B cell (primary cell): Measurements from ENCODE around the gene PIP4K2A.

Source experiments
- EZH2 ChIP-seq: IDR thresholded peaks from 2 replicates; pipeline ENCODE4 v1.6.1; 2012; ENCODE audit warnings: borderline replicate concordance, low read depth, mild to moderate bottlenecking, moderate library complexity, low read length; ENCODE audit not compliant: insufficient read depth, poor library complexity, severe bottlenecking
- TF ChIP-seq, protein P1 (sequence below): fragments of 200-600 bp; IDR thresholded peaks from one replicate; pipeline ENCODE4 v1.8.0; 2022; ENCODE audit warnings: antibody characterized with exemption, mild to moderate bottlenecking

DNA sequence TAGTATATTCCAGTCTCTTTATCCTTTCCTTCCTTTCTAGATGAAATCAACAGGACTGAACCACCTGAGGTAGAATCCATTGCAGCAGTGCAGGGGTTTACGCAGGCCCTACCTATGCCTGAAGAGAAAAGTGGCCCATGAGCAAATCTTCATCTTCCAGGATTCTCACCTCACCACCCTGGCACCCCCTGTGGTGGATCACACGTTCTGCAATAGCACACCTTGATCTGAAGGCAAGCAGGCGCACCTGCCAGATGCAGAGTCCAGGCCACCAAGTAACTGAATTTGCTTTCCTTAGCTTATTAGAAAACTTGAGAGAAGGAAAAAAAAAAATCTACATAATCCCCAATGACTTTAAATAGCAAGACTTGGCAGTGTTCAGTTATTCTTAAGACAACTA, 121.4 kb downstream of the PIP4K2A start:
- TF ChIP-seq, protein P1, sequence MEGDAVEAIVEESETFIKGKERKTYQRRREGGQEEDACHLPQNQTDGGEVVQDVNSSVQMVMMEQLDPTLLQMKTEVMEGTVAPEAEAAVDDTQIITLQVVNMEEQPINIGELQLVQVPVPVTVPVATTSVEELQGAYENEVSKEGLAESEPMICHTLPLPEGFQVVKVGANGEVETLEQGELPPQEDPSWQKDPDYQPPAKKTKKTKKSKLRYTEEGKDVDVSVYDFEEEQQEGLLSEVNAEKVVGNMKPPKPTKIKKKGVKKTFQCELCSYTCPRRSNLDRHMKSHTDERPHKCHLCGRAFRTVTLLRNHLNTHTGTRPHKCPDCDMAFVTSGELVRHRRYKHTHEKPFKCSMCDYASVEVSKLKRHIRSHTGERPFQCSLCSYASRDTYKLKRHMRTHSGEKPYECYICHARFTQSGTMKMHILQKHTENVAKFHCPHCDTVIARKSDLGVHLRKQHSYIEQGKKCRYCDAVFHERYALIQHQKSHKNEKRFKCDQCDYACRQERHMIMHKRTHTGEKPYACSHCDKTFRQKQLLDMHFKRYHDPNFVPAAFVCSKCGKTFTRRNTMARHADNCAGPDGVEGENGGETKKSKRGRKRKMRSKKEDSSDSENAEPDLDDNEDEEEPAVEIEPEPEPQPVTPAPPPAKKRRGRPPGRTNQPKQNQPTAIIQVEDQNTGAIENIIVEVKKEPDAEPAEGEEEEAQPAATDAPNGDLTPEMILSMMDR: no peak
- no peak for TF ChIP-seq EZH2
